H4 (cell line): ENCODE results near the gene ATL1. TPM values are rescaled to one million over a fixed set of nuclear protein-coding genes. Genes with fewer than 3 reads are reported as not detected.
"Not testable (repeated sequence)": the region's sequence is repeated elsewhere in the genome, so short reads cannot be mapped to it uniquely, and the experiment has no call there.

Source experiments
- DNase-seq: peaks from one replicate; pipeline ENCODE4 v3.0.0-alpha.2; 2015; ENCODE audit warnings: low spot score
- total RNA-seq: library from RNA; depleted of rRNA; stranded (reverse); fragments of >200 nt; shearing (Covaris generic); gene quantifications from 2 replicates; pipeline ENCODE4 v1.2.3, GENCODE V29; 2014

Gene ATL1
- total RNA-seq, 1 experiment from 2014 or later: 9.3 TPM

GRCh38 chr14:50656776-50657175, 96.8 kb downstream of the ATL1 start:
- no peak for DNase-seq

DNA sequence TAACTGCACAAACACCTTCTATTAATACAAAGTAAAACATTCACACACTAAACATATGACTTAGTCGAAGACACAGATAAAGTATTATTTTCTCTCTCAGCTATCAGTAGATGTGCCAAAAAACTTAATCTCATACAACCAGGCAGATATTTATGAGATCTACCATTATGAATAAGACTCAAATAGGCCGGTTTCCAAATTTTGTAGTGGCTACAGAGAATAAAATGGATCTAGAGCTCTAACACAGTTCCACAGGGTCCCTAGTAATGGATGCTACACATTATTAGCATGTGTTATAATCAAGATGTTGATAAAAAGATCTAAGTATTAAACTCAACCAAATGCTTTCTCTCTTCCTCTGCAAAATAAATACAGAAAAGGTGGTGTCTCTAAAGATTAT, 97.8 kb downstream of the ATL1 start:
- DNase-seq: no peak

DNA sequence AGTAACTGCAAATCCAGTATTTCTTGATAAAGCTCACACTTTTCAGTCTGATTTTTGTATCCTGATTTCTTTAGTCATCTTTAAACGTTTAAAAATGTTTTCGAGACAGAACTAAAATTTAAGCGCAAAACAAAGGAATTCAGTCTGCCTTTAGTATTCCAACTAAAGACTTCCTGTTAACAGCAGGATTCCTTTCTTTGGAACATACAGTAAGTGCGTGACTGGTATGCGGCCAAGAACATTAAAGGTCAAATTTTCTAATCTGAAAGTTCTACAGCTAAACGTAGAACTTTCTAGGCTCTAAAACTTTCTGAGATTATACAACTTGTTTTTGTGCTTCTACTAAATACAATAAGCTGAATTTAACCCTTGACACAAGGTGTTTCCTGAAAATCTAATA, 98.3 kb downstream of the ATL1 start:
- DNase-seq: peak; percentile 54

- DNase-seq: peak; percentile 11
Observed at GRCh38 chr14:50659327-50659974, 99.5 kb downstream of the ATL1 start.

GRCh38 chr14:50664579-50664978, 104.6 kb downstream of the ATL1 start:
- not testable (repeated sequence) for DNase-seq

DNA sequence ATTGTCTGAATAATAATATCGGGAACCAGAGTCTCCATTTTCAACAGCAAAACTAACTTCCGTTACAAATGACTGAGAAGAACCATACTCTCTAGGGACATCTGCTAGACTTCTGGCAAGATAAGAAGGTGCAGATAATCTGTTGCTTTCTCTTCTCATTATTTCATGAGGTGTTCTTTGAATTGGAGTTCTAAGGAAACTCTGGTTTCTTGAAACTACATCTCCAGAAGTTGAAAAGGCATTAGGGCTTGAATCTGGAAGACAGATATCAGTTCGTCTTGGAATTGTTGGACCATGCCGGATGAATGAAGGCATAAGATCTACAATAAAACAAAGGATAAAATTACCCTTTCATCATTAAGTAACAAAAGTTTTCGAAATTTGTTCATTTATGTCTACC, 105.4 kb downstream of the ATL1 start:
- not testable (repeated sequence) for DNase-seq

DNA sequence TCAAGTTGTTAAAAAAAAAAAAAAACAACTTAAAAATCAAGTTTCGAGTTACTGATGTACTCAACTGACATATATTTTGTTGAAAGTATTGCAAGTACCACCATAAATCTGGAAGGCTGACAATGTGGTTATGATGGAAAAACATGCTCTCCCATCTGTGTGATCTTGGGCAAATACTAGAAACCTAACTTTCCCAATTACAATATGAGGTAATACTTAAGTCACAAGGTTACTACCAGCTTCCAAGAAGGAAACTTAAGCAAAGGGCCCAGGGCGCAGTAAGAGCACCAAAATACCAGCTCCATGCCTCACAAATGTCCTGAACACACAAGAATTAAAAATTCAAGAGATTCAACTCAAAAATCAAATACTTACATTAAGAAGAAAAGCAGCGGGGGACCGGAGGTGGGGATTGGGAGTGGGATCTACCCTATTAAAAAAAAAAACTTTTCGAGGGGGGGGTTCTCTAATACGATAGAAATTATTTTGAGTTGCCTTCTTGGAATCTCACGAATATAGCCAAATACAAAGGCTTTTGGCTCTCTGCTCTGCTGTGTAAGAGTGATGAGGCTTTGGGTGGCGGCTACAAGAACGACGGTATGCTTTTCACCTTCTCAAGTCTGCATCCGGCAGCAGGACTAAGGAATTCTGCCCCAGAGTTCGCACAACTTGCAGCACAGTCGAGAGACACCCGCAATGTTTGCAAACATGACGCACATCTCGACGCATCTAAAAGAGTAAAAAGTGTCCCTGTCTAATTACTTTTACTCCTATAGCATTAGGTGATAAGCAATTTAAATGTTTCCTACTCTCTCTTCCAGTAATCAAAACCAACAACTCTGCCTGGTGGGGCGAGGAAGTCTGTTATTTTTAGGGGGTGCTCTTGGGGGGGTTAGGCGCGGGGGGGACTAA, 107.1 kb downstream of the ATL1 start:
- DNase-seq: peak; percentile 36

GRCh38 chr14:50667684-50667995, 107.7 kb downstream of the ATL1 start:
- no peak for DNase-seq

DNA sequence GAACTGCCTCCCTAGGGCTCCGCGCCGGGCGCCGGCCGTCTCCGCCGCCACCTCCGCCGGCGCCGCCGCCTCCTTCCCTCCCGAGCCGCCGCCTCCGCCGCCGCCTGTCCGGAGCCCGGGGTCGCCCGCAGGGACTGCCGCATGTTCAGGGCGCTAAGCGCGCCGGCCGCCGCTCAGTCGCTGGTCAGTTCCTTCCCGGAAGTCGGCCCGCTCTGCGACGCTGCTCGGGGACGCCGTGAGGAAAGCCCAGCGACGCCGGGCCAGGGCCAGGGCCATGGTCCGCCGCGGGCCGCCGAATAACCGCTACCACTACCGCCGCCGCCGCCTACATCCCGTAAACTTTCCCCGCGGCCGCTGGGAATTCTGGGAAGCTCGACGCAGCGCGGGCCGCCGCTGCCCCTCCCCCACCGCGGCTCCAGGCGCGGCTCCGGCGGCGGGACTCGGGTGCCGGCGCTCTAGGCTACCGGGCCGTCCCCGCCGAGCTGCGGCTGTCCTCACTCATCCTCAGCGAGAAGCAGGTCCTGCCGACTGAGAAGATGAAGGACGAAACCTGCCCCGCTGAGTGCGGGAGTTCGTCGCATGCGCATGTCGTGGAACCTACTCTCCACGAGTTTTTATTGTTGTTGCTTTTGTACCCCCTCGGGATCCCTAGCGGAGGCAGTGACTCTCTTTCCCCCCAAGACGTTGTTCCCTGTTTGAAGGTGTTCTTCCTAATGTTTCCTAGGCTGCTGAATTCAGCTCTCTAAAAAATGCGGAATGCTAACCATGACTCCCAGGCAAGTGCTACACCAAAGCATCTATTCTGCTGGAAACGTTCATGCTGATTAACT, 108.3 kb downstream of the ATL1 start, which contains the start of gene SAV1:
Gene SAV1 (minus strand): TSS at position 311 of the 830 bp plus-strand sequence. CDS start 339 bp downstream, outside the sequence.
- peak; percentile 75 for DNase-seq

GRCh38 chr14:50668826-50669143, 108.8 kb downstream of the ATL1 start:
- DNase-seq: no peak

DNA sequence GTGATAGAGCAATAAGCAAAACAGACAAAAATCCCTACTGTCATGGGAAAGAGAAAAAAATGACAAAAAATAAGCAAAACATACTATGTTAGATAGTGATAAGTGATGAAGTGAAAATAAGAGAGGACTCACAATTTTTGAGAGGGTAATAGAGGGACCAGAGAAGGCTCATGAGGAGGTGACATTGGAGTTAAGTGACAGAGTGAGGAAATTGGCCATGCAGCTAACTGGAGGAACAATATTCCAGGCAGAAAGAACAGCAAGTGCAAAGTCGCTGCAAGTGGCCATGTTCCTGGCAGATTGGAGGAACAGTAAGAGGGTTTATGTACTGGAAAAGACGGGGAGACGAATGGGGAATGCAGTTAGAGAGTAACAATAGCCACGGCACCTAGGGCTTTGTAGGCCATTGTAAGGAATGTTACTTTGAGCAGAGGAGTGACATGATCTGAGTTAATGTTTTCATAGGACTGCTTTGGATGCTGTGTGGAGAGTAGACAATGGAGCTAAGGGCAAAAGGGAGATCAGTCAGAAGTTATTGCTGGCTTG, 109.6 kb downstream of the ATL1 start:
- DNase-seq: no peak

- DNase-seq: no peak
Observed at GRCh38 chr14:50670196-50670865, 110.4 kb downstream of the ATL1 start.

GRCh38 chr14:50670866-50671256, 110.9 kb downstream of the ATL1 start:
- DNase-seq: no peak

GRCh38 chr14:50675597-50675996, 115.7 kb downstream of the ATL1 start:
- DNase-seq: no peak

DNA sequence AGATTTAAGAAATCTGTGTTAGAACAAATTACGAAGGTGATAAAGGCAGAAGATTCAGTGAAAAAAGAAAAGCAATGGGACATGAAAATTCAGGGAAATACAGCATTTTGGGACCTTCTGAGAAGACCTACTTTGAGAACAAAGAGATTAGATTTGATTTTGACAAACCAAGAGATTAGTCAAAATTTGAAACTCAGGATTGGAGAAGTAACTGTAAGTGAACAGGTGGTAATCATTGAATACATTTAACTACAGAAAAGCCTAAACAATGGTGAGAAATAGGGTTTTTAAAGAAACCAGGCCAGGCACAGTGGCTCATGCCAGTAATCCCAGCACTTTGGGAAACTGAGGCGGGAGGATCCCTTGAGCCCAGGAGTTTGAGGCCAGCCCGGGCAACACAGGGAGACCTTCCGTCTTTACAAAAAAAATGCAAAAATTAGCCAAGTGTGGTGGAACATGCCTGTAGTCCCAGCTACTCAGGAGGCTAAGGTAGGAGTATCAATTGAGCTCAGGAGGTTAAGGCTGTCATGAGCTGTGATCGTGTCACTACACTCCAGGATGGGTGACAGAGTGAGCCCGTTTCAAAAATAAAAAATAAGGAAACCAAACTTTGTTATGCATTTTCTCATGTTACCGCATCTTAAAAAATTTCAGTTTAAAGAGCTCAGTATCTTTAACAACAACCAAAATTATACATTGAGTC, 117.0 kb downstream of the ATL1 start:
- DNase-seq: no peak

- DNase-seq: peak; percentile 17
Observed at GRCh38 chr14:50677527-50678063, 117.7 kb downstream of the ATL1 start.

- no peak for DNase-seq
Observed at GRCh38 chr14:50678163-50678562, 118.2 kb downstream of the ATL1 start.

DNA sequence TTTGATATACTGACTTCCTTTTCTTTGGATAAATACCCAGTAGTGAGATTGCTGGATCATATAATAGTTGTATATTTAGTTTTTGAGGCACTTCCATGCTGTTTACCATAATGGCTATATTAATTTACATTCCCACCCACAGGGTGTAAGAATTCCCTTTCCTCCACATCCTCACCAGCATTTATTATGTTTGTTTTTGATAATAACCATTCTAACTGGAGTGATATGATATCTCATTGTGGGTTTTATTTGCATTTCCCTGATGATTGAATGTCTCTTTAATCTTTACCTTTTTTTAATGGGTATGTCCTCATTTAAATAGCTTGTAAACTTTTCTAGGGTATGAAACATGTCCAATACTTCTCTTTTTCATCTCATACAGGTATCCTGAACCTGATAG, 119.7 kb downstream of the ATL1 start:
- DNase-seq: no peak
